OCI-LY7 (cell line): ENCODE results near the gene ATOSB. TPM values are rescaled to one million over a fixed set of nuclear protein-coding genes. Genes with fewer than 3 reads are reported as not detected.

Experiments
- BruUV-seq: library from RNA; stranded (reverse); fragments of 400-500 nt; replicated peaks from 2 replicates; lab custom pipeline; 2021; lab: Mats Ljungman, UMichigan
- CTCF ChIA-PET: fragments of 300-600 bp; sonication (Branson Sonifier 250); formaldehyde crosslinking; loops from one replicate; lab custom pipeline; 2022; ENCODE audit warnings: antibody characterized with exemption; ENCODE audit not compliant: unreplicated experiment; lab: Charles Lee
- POLR2A ChIA-PET: fragments of 300-600 bp; sonication (Branson Sonifier 250); formaldehyde crosslinking; loops from one replicate; lab custom pipeline; 2022; ENCODE audit warnings: antibody characterized with exemption; lab: Charles Lee
- DNase-seq: peaks from one replicate; pipeline ENCODE4 v3.0.0-alpha.2; 2015; ENCODE audit warnings: low spot score
- H2AFZ ChIP-seq: fragments of 200-600 bp; sonication (generic), shearing (Covaris generic); 2 replicates; pipeline ENCODE4 v1.6.1; 2014; ENCODE audit warnings: mild to moderate bottlenecking, antibody characterized with exemption, low read length, moderate library complexity
- H3K27ac ChIP-seq: fragments of 200-600 bp; sonication (generic); 2 replicates; pipeline ENCODE4 v1.5.1; 2014; ENCODE audit warnings: mixed run types, low read depth, mild to moderate bottlenecking, moderate library complexity, low read length, inconsistent platforms; ENCODE audit not compliant: poor library complexity, severe bottlenecking
- H3K36me3 ChIP-seq: fragments of 200-600 bp; sonication (generic); 2 replicates; pipeline ENCODE4 v1.6.1; 2014; ENCODE audit warnings: mild to moderate bottlenecking, antibody characterized with exemption, low read length, moderate library complexity, mixed read lengths; ENCODE audit not compliant: insufficient read depth
- H3K4me1 ChIP-seq: fragments of 200-600 bp; sonication (generic); 2 replicates; pipeline ENCODE4 v1.5.1; 2014; ENCODE audit warnings: mild to moderate bottlenecking, low read length; ENCODE audit not compliant: insufficient read depth, poor library complexity, severe bottlenecking
- H3K4me2 ChIP-seq: fragments of 200-600 bp; sonication (generic); 2 replicates; pipeline ENCODE4 v1.6.1; 2014; ENCODE audit warnings: mild to moderate bottlenecking, low read length
- H3K4me3 ChIP-seq: fragments of 200-600 bp; sonication (generic); 2 replicates; pipeline ENCODE4 v1.5.1; 2014; ENCODE audit warnings: mild to moderate bottlenecking, low read depth, low read length; ENCODE audit not compliant: poor library complexity, severe bottlenecking
- H3K79me2 ChIP-seq: fragments of 200-600 bp; sonication (generic); 2 replicates; pipeline ENCODE4 v1.6.1; 2016; ENCODE audit warnings: low read depth, mild to moderate bottlenecking, low read length, moderate library complexity, mixed read lengths; ENCODE audit not compliant: insufficient read depth
- H3K9me2 ChIP-seq: fragments of 200-600 bp; sonication (generic); 2 replicates; pipeline ENCODE4 v1.6.1; 2016; ENCODE audit warnings: mild to moderate bottlenecking, low read length, mixed read lengths; ENCODE audit not compliant: insufficient read depth
- H3K9me3 ChIP-seq: fragments of 200-600 bp; sonication (generic); 2 replicates; pipeline ENCODE4 v1.6.1; 2014; ENCODE audit warnings: mild to moderate bottlenecking, mixed run types, low read length, mixed read lengths
- H4K20me1 ChIP-seq: fragments of 200-600 bp; sonication (generic); 2 replicates; pipeline ENCODE4 v1.6.1; 2014; ENCODE audit warnings: mild to moderate bottlenecking, antibody characterized with exemption, low read length, moderate library complexity, mixed read lengths; ENCODE audit not compliant: insufficient read depth
- CTCF ChIP-seq: fragments of 200-600 bp; sonication (generic); conservative IDR thresholded peaks from 2 replicates; pipeline ENCODE4 v1.5.1; 2014; ENCODE audit warnings: mild to moderate bottlenecking, antibody characterized with exemption, low read length, moderate library complexity, mixed read lengths
- EZH2phosphoT487 ChIP-seq: fragments of 200-600 bp; sonication (generic); IDR thresholded peaks from 2 replicates; pipeline ENCODE4 v1.6.1; 2018; ENCODE audit warnings: low read depth, borderline replicate concordance, mild to moderate bottlenecking, mixed run types, antibody characterized with exemption, low read length, moderate library complexity, mixed read lengths
- intact Hi-C: fragments of 100-400 bp; cut with micrococcal nuclease; formaldehyde crosslinking; loops from one replicate; pipeline ENCODE4 v1.10.0; 2022; ENCODE audit not compliant: unreplicated experiment
- total RNA-seq, 2 experiments: library from RNA; depleted of rRNA in 1 of 2; stranded (reverse); fragments of >200 nt in 1 of 2; shearing (Covaris generic) in 1 of 2; gene quantifications; 2 replicates each; pipeline ENCODE4 v1.2.3, GENCODE V29; 2014 to 2022

The ATOSB gene
- total RNA-seq, 2 experiments from 2014 or later: 1.4 to 4.7 TPM

- ChIA-PET CTCF (interaction anchor here (1.0 kb wide), 1 partner anchor 28 kb away, joined by 3 read pairs; no protein-coding TSS in a partner anchor), POLR2A (interaction anchor here (0.6 to 3.7 kb wide), 10 partner anchors 9 to 1938 kb away, joined by 3 to 32 read pairs (median 6); partner anchors contain the start of gene STOML2)
- TF ChIP-seq EZH2phosphoT487 (no peak), CTCF (no peak; the same call in 1 of the 2 replicates)
- H4K20me1 ChIP-seq: peaks cover 12% of the 10 kb centered on the region; the same call in 1 of the 2 replicates
- BruUV-seq: no TSS peak
- peak within 1 kb of the TSS; percentile 73 for H2AFZ ChIP-seq
- no peaks in the 10 kb centered on the region for H3K9me2 ChIP-seq
- peaks cover 26% of the 10 kb centered on the region for H3K4me1 ChIP-seq
- H3K4me2 ChIP-seq: peak within 1 kb of the TSS; percentile 99
- peak within 1 kb of the TSS; percentile 80 for H3K27ac ChIP-seq
- H3K79me2 ChIP-seq: peaks cover 19% of the 10 kb centered on the region
- H3K36me3 ChIP-seq: peaks cover 37% of the 10 kb centered on the region
- intact Hi-C loops: loop anchor here (1.0 to 10.0 kb wide), 3 partner anchors 24 to 655 kb away; partner anchors contain the start of genes CREB3, STOML2, TESK1 and TLN1
- peak; percentile 93 for DNase-seq
- no peaks in the 10 kb centered on the region for H3K9me3 ChIP-seq
- peak within 1 kb of the TSS; percentile 80 for H3K4me3 ChIP-seq
Measured at GRCh38 chr9:35079426-35080341, 36.0 kb downstream of the ATOSB start, which contains the start of gene FANCG. Gene FANCG, minus strand, starts transcription at chr9:35079942. Its CDS starts 418 bp downstream, at chr9:35079524.

GRCh38 chr9:35079041-35079425 lies 36.6 kb downstream of the ATOSB start:
- TSS peak; percentile 52 for BruUV-seq
- Histone ChIP-seq H4K20me1 (peaks cover 12% of the 10 kb centered on the region; the same call in 1 of the 2 replicates), H3K27ac (peak overlapping the region; percentile 80), H3K9me3 (no peaks in the 10 kb centered on the region), H3K4me2 (peak overlapping the region; percentile 99), H3K9me2 (no peaks in the 10 kb centered on the region), H3K79me2 (peaks cover 19% of the 10 kb centered on the region), H2AFZ (peak overlapping the region; percentile 73), H3K4me3 (peak overlapping the region; percentile 80), H3K4me1 (peaks cover 26% of the 10 kb centered on the region), H3K36me3 (peaks cover 43% of the 10 kb centered on the region)
- TF ChIP-seq EZH2phosphoT487: no peak
- TF ChIP-seq CTCF: no peak
- POLR2A ChIA-PET: interaction anchor here (0.5 to 3.7 kb wide), 5 partner anchors 8 to 123 kb away, joined by 6 to 32 read pairs (median 12); partner anchors contain the start of gene STOML2
- intact Hi-C loops: loop anchor here (10.0 kb wide), 2 partner anchors 526 to 656 kb away; partner anchors contain the start of genes CREB3, TESK1 and TLN1
- CTCF ChIA-PET: interaction anchor here (1.0 kb wide), 1 partner anchor 28 kb away, joined by 3 read pairs; no protein-coding TSS in a partner anchor
- peak; percentile 32 for DNase-seq
